SKM-1 (cell line): Measurements from ENCODE around the gene DBI.

Source experiments
- DNase-seq: peaks from one replicate; lab custom pipeline; 2025; ENCODE audit not compliant: unreplicated experiment; lab: John Stamatoyannopoulos, UW

Gene DBI

GRCh38 chr2:119366649-119367471 is at the start of gene DBI, which contains the start of gene C2orf76:
Gene DBI, plus strand, starts transcription at chr2:119366977. Its CDS starts 75 bp downstream, at chr2:119367052.
Gene C2orf76, minus strand, starts transcription at chr2:119366834. Its CDS starts 26,875 bp downstream, at chr2:119339959.
- DNase-seq, result peak; percentile 96

GRCh38 chr2:119317554-119317953 is 49.2 kb upstream of the DBI start:
- DNase-seq, result no peak

- no peak for DNase-seq
Observed at GRCh38 chr2:119319593-119319992, 47.2 kb upstream of the DBI start.

GRCh38 chr2:119323459-119323858 is 43.3 kb upstream of the DBI start:
- DNase-seq, result no peak

- no peak for DNase-seq
Observed at GRCh38 chr2:119324685-119325270, 42.0 kb upstream of the DBI start.

GRCh38 chr2:119326938-119327337 is 39.8 kb upstream of the DBI start:
- DNase-seq, result peak; percentile 87

GRCh38 chr2:119327431-119327830 is 39.3 kb upstream of the DBI start:
- DNase-seq, result no peak

- no peak for DNase-seq
Observed at GRCh38 chr2:119332953-119333352, 33.8 kb upstream of the DBI start.

- DNase-seq, result no peak
Observed at GRCh38 chr2:119333360-119333759, 33.4 kb upstream of the DBI start.

DNA sequence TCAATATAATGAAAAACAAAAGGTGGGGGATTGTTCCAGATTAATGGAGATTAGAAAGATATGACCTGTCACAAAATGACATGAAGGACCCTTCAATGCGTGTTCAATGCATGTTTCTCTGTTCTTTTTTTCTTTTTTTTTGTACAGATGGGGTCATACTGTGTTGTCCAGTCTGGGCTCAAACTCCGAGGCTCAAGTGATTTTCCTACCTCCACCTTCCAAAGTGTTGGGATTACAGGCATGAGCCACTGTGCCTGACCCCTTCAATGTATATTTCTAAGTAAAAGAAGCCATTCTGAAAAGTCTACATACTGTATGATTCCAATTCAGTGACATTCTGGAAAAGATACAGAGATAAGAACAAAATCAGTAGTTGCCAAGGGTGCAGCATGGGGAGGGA is 32.9 kb upstream of the DBI start:
- DNase-seq, result no peak

- DNase-seq, result no peak
Observed at GRCh38 chr2:119337749-119338148, 29.0 kb upstream of the DBI start.

DNA sequence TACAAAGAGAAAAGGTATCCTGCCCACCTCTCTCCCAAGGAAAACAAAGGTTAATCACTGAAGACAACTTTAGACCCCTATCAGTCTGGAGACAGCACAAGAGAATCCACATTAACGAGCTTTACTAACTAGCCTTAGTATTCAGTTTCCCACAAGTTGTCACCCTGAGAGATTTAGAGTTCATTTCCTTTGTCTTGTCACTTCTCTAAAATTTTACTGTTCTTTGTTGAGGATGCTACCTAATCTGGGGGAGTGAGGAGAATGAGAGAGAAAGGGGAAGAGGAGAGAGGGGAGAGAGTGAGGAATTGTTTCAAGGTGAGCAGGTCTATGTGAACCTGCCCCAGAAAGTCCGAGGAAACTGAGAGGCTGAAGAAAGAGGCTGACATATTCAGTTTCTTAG is 28.5 kb upstream of the DBI start:
- peak; percentile 20 for DNase-seq

DNA sequence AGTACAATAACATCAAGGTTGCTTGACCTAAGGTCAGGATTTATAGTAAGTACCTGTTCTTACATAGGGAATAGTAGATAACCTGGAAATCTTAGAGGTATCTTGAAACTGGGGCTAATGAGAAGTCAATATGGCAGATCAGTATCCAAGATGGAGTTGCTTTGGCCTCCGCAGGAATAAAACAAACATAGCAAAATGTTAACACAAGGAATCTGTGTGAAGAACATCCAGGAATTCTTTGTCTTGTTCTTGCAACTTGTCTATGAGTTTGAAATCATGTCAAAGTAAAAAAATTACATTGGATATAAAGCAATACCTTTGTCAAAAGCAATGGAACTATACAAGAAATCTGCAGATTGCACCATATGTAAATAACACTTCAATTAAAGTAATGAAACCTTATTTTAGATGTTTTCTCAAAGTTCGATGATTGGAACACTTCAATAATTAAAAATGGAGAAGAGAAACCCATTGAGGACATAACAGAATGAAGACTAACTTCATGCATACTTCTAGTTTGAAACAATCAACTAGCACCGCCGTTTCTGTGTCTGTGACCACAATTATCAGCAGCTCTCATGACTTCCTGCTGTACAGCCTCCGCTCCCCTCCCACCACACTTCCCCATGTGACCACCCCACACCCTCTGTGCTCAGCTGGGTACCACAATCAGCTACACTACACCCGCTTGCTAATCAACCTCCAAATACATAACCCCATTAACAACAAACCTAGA is 27.8 kb upstream of the DBI start:
- DNase-seq, result peak; percentile 57

GRCh38 chr2:119339562-119339923 is 27.2 kb upstream of the DBI start:
- DNase-seq, result no peak

- DNase-seq, result no peak
Observed at GRCh38 chr2:119341684-119342083, 25.1 kb upstream of the DBI start.

- no peak for DNase-seq
Observed at GRCh38 chr2:119349289-119349688, 17.5 kb upstream of the DBI start.

- DNase-seq, result no peak
Observed at GRCh38 chr2:119350311-119350998, 16.3 kb upstream of the DBI start.

- peak; percentile 29 for DNase-seq
Observed at GRCh38 chr2:119352357-119352756, 14.4 kb upstream of the DBI start.

- DNase-seq, result no peak
Observed at GRCh38 chr2:119354860-119355259, 11.9 kb upstream of the DBI start.

DNA sequence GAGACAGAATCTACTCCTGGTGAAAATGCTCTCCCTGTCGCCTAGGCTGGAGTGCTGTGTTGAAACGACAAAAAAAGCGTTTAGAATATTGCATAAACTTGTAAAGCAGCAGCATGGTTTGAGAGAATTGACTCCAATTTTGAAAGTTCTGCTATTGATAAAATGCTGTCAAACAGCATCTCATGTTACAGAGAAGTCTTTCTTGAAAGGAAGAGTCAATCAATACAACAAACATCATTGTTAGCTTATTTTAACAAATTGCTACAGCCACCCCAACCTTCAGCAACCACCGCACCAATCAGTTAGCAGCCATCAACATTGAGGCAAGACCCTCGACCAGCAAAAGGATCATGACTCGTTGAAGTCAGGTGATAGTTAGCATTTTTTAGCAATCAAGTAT is 7.0 kb upstream of the DBI start:
- no peak for DNase-seq

GRCh38 chr2:119360423-119360966 is 6.3 kb upstream of the DBI start:
- DNase-seq, result no peak
